Breast epithelium (tissue), 3 donors: ENCODE data around the gene FOCAD.

Experiments
- CTCF ChIP-seq, 3 donors: fragments of 450-650 bp; IDR thresholded peaks; one replicate each; pipeline ENCODE4 v1.5.1; 2016 to 2017; ENCODE audit warnings: antibody characterized with exemption in 3 of 3, mild to moderate bottlenecking in 3 of 3, moderate library complexity in 3 of 3
- POLR2A ChIP-seq: fragments of 450-650 bp; IDR thresholded peaks from one replicate; pipeline ENCODE4 v1.6.1; 2016; ENCODE audit warnings: antibody characterized with exemption, mild to moderate bottlenecking, moderate library complexity
- POLR2AphosphoS5 ChIP-seq, 3 donors: sonication (generic); formaldehyde crosslinking; IDR thresholded peaks; one replicate each; pipeline ENCODE4 v1.6.1; 2017; ENCODE audit warnings: antibody characterized with exemption in 3 of 3

- no peak for TF ChIP-seq CTCF (IDR thresholded peaks at IDR 0.05)
- no peak for TF ChIP-seq POLR2AphosphoS5 (IDR thresholded peaks at IDR 0.05)
- TF ChIP-seq POLR2A = no peak
Observed at GRCh38 chr9:21031091-21031807, 347.2 kb downstream of the FOCAD start, which contains the start of gene HACD4.
